ENCODE measurements around the gene HSD3B7.
A peak's percentile ranks its signal among the peaks of the same experiment; 100 is the strongest.

Gene HSD3B7

DNA sequence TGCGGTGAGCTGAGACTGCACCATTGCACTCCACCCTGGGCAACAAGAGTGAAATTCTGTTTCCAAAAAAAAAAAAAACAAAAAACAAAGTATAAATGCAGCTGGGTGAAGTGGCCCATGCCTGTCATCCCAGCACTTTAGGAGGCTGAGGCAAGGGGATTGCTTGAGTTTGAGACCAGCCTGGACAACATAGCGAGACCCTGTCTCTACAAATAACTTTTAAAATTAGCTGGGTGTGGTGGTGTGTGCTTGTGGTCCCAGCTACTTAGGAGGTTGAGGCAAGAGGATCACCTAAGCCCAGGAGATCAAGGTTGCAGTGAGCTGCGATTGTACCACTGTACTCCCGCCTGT, 38.2 kb downstream of the HSD3B7 start:
- DNase-seq (ENCODE audit: low read depth in 3 of 3), result no peak

- no peak for DNase-seq (ENCODE audit: low read depth in 3 of 3)
Observed at GRCh38 chr16:31023627-31024226, 38.7 kb downstream of the HSD3B7 start.

GRCh38 chr16:31025339-31025738, 40.3 kb downstream of the HSD3B7 start:
- DNase-seq (ENCODE audit: low read depth in 3 of 3), result no peak

DNA sequence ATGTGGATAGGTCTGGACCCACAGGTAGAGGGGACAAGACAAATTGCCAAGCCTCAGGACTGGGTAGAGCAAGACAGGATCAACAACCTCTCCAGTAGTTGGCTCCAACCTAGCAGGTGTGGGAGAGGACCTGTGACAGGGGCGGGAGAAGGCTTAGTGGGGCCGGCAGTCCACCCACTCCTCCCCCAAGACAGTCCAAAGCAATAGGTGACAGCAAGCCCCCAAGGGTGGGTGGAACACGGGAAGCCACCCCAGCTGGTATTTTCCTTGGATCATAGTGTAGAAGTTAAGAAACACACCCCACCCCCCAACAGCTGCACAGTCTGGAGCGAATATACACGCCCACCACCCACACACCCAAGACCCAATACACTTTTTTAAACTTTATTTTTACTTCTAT, 44.3 kb downstream of the HSD3B7 start:
- DNase-seq (ENCODE audit: low read depth in 3 of 3), result no peak

DNA sequence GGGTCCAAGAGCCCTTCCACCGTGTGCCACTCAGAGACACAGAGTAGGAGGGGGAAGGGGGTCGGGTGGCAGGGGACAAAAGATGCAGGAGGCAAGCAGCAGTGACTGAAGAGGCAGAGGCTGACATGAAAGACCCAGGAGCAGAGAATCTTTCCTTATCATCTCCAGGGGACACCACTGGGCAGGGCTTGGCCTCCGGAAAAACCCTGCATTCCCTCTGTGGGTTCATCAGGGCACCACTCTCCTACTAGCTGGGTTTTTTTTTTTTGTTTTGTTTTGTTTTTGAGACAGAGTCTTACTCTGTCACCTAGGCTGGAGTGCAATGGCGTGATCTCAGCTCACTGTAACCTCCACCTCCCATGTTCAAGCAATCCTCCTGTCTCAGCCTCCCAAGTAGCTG, 46.3 kb downstream of the HSD3B7 start:
- DNase-seq (ENCODE audit: low read depth in 3 of 3), result no peak

- DNase-seq (ENCODE audit: low read depth in 3 of 3), result peak; percentile 94 to 97 (median 96)
Observed at GRCh38 chr16:31032736-31033708, 48.0 kb downstream of the HSD3B7 start, which contains the start of gene STX4. Gene STX4 (plus strand): TSS chr16:31033558. CDS start chr16:31033806, 248 bp downstream.

- DNase-seq (ENCODE audit: low read depth in 3 of 3), result peak; percentile 69 to 87 (median 76)
Observed at GRCh38 chr16:31033709-31034492, 48.9 kb downstream of the HSD3B7 start.

DNA sequence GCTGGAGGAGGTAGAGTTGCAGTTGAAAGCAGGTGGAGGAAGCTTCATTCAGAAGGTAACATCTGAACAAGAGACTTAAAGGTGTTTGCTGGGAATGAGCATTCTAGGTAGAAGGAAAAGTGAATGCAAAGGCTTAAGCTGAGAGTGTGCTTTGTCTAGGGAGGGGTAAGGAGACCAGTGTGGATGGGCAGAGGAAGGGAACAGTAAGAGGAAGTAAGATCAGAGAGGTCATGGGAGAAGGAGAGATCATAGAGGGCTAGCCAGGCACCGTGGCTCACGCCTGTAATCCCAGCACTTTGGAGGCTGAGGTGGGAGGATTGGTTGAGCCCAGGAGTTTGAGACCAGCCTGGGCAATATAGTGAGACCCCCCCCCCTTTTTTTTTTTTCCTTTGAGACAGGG, 51.7 kb downstream of the HSD3B7 start:
- no peak for DNase-seq (ENCODE audit: low read depth in 3 of 3)

Measured in stimulated activated CD4-positive, alpha-beta T cell treated with anti-CD3 and anti-CD28 coated beads, TNF-alpha, amount 100 ng/mL, for 48 hours (primary cell).